HepG2 (cell line): ENCODE results near the gene SMIM10L1. TPM values are rescaled to one million over a fixed set of nuclear protein-coding genes. Genes with fewer than 3 reads are reported as not detected.

Source experiments
- ATF7-NPFF ChIP-seq: sonication (generic); formaldehyde crosslinking; IDR thresholded peaks from 2 replicates; pipeline ENCODE4 v1.8.1; 2023; ENCODE audit warnings: mild to moderate bottlenecking, low read depth, missing genetic modification reagents, moderate library complexity
- ERF ChIP-seq: IDR thresholded peaks from 2 replicates; pipeline ENCODE4 v1.6.1; 2018; ENCODE audit warnings: missing biosample characterization, missing genetic modification reagents
- HDAC1 ChIP-seq: sonication (generic); formaldehyde crosslinking; IDR thresholded peaks from 2 replicates; pipeline ENCODE4 v1.5.1; 2020; ENCODE audit warnings: mild to moderate bottlenecking, missing genetic modification reagents
- HES4 ChIP-seq: sonication (generic); formaldehyde crosslinking; IDR thresholded peaks from 2 replicates; pipeline ENCODE4 v1.9.0; 2021; ENCODE audit warnings: mild to moderate bottlenecking, missing genetic modification reagents, borderline replicate concordance
- MED1 ChIP-seq: sonication (generic); formaldehyde crosslinking; IDR thresholded peaks from 2 replicates; pipeline ENCODE4 v1.4.0; 2020; ENCODE audit warnings: missing genetic modification reagents
- NRL ChIP-seq: sonication (generic); formaldehyde crosslinking; IDR thresholded peaks from 2 replicates; pipeline ENCODE4 v1.5.0; 2020; ENCODE audit warnings: missing genetic modification reagents, mild to moderate bottlenecking, moderate library complexity, borderline replicate concordance
- POLR2G ChIP-seq: fragments of 200-400 bp; formaldehyde crosslinking; IDR thresholded peaks from 2 replicates; pipeline ENCODE4 v1.6.1; 2018; ENCODE audit warnings: mild to moderate bottlenecking, low read depth, low read length, moderate library complexity
- RFXANK ChIP-seq: IDR thresholded peaks from 2 replicates; pipeline ENCODE4 v1.6.1; 2016
- SMAD3 ChIP-seq: sonication (generic); formaldehyde crosslinking; IDR thresholded peaks from 2 replicates; pipeline ENCODE4 v1.4.0; 2020; ENCODE audit warnings: missing genetic modification reagents
- SOX13 ChIP-seq, 3 experiments: fragments of 450-650 bp in 1 of 3; sonication (generic) in 1 of 3; formaldehyde crosslinking in 1 of 3; IDR thresholded peaks in 2 of 3; conservative IDR thresholded peaks in 1 of 3; 2 replicates each; pipeline versions ENCODE4 v1.5.0 to v1.6.1; 2016 to 2020; ENCODE audit warnings: antibody characterized with exemption in 1 of 3, mild to moderate bottlenecking in 1 of 3, missing compliant biosample characterization in 1 of 3, missing genetic modification reagents in 1 of 3, moderate library complexity in 1 of 3
- SP1 ChIP-seq, 2 experiments: fragments of 450-650 bp in 1 of 2; sonication (generic) in 1 of 2; formaldehyde crosslinking in 1 of 2; IDR thresholded peaks; 2 replicates each; pipeline versions ENCODE4 v1.4.0 to v1.6.1; 2016 to 2020; ENCODE audit warnings: missing genetic modification reagents in 1 of 2
- SP5 ChIP-seq: IDR thresholded peaks from 2 replicates; pipeline ENCODE4 v1.6.1; 2016; ENCODE audit warnings: low read depth, borderline replicate concordance
- TBP ChIP-seq: sonication (generic); formaldehyde crosslinking; IDR thresholded peaks from 2 replicates; pipeline ENCODE4 v1.5.0; 2020; ENCODE audit warnings: missing genetic modification reagents
- TOE1 ChIP-seq: sonication (generic); formaldehyde crosslinking; IDR thresholded peaks from 2 replicates; pipeline ENCODE4 v1.4.0; 2020; ENCODE audit warnings: mild to moderate bottlenecking, missing genetic modification reagents
- UBTF ChIP-seq: sonication (generic); formaldehyde crosslinking; IDR thresholded peaks from 2 replicates; pipeline ENCODE4 v1.4.0; 2020; ENCODE audit warnings: mild to moderate bottlenecking, missing genetic modification reagents
- ZFX ChIP-seq: sonication (generic); formaldehyde crosslinking; IDR thresholded peaks from 2 replicates; pipeline ENCODE4 v1.4.0; 2020; ENCODE audit warnings: mild to moderate bottlenecking, low read depth, missing genetic modification reagents, moderate library complexity
- ZFYVE20 ChIP-seq: sonication (generic); formaldehyde crosslinking; IDR thresholded peaks from 2 replicates; pipeline ENCODE4 v1.8.0; 2023; ENCODE audit warnings: low read depth, mild to moderate bottlenecking, moderate library complexity, missing genetic modification reagents, borderline replicate concordance
- ZIK1 ChIP-seq: sonication (generic); formaldehyde crosslinking; IDR thresholded peaks from 2 replicates; pipeline ENCODE4 v1.5.0; 2020; ENCODE audit warnings: mild to moderate bottlenecking, low read depth, missing genetic modification reagents, borderline replicate concordance
- ZSCAN29 ChIP-seq: sonication (generic); formaldehyde crosslinking; conservative IDR thresholded peaks from 2 replicates; pipeline ENCODE4 v1.4.0; 2020; ENCODE audit warnings: mild to moderate bottlenecking, missing genetic modification reagents
- polyA plus RNA-seq, 8 experiments: library from polyadenylated mRNA; depleted of rRNA in 3 of 8; stranded (reverse) in 7 of 8; unstranded in 1 of 8; fragments of >200 nt; fragmentation: Illumina TruSeq in 4 of 8; extraction: Trizol in 4 of 8; gene quantifications; 2 replicates each; pipeline versions ENCODE4 v1.2.1 to v1.2.3, GENCODE V29; 2011 to 2016; ENCODE audit warnings: low read depth in 4 of 8, missing spikeins in 1 of 8, mixed read lengths in 1 of 8; ENCODE audit not compliant: insufficient read depth in 1 of 8
- total RNA-seq, 5 experiments: library from RNA; depleted of rRNA; stranded (reverse); fragments of >200 nt; fragmentation: Illumina TruSeq; extraction: Trizol; gene quantifications; 2 replicates each; pipeline ENCODE4 v1.2.3, GENCODE V29; 2016; ENCODE audit warnings: low read depth in 1 of 5
- TF ChIP-seq, protein P1 (sequence below): sonication (generic); formaldehyde crosslinking; conservative IDR thresholded peaks from 2 replicates; pipeline ENCODE4 v1.4.0; 2020; ENCODE audit warnings: missing genetic modification reagents
- TF ChIP-seq, protein P2 (sequence below): sonication (generic); formaldehyde crosslinking; IDR thresholded peaks from 2 replicates; pipeline ENCODE4 v1.5.0; 2020; ENCODE audit warnings: mild to moderate bottlenecking, missing genetic modification reagents
- TF ChIP-seq, protein P3 (sequence below): sonication (generic); formaldehyde crosslinking; IDR thresholded peaks from 2 replicates; pipeline ENCODE4 v1.8.0; 2023; ENCODE audit warnings: mild to moderate bottlenecking, missing genetic modification reagents

Gene SMIM10L1
- total and polyA plus RNA-seq, 2 of the 13 experiments (the other 11 are each of a cell fraction or from before 2014, with no cell fraction given): 3.7 to 11.8 TPM

- TF ChIP-seq SP5 (CRISPR knock-in tag): peak; percentile 75
- TF ChIP-seq, protein P1, sequence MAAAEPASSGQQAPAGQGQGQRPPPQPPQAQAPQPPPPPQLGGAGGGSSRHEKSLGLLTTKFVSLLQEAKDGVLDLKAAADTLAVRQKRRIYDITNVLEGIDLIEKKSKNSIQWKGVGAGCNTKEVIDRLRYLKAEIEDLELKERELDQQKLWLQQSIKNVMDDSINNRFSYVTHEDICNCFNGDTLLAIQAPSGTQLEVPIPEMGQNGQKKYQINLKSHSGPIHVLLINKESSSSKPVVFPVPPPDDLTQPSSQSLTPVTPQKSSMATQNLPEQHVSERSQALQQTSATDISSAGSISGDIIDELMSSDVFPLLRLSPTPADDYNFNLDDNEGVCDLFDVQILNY: no peak; the same call in 1 of the 2 replicates
- TF ChIP-seq MED1 (CRISPR knock-in tag): peak; percentile 26
- peak; percentile 79 for TF ChIP-seq HDAC1
- TF ChIP-seq ZFX (CRISPR knock-in tag): peak; percentile 98
- 0 out of 2 replicates have a peak, but pooled peaks have one; percentile 37 for TF ChIP-seq RFXANK
- TF ChIP-seq UBTF: peak; percentile 84
- TF ChIP-seq ZFYVE20 (CRISPR knock-in tag): 0 out of 2 replicates have a peak, but pooled peaks have one; percentile 65
- peak; percentile 25; the same call in 1 of the 2 replicates for TF ChIP-seq TOE1 (CRISPR knock-in tag)
- peak; percentile 76; the same call in 1 of the 2 replicates for TF ChIP-seq ATF7-NPFF
- peak; percentile 77; the same call in 1 of the 2 replicates for TF ChIP-seq SMAD3
- peak; percentile 97 for TF ChIP-seq POLR2G
- TF ChIP-seq ERF (CRISPR knock-in tag): peak; percentile 55
- TF ChIP-seq, protein P2, sequence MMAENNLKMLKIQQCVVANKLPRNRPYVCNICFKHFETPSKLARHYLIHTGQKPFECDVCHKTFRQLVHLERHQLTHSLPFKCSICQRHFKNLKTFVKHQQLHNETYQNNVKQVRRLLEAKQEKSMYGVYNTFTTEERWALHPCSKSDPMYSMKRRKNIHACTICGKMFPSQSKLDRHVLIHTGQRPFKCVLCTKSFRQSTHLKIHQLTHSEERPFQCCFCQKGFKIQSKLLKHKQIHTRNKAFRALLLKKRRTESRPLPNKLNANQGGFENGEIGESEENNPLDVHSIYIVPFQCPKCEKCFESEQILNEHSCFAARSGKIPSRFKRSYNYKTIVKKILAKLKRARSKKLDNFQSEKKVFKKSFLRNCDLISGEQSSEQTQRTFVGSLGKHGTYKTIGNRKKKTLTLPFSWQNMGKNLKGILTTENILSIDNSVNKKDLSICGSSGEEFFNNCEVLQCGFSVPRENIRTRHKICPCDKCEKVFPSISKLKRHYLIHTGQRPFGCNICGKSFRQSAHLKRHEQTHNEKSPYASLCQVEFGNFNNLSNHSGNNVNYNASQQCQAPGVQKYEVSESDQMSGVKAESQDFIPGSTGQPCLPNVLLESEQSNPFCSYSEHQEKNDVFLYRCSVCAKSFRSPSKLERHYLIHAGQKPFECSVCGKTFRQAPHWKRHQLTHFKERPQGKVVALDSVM (CRISPR knock-in tag): peak; percentile 57
- TF ChIP-seq ZSCAN29: no peak
- 0 out of 2 replicates have a peak, but pooled peaks have one; percentile 38 for TF ChIP-seq ZIK1 (CRISPR knock-in tag)
- TF ChIP-seq, protein P3, sequence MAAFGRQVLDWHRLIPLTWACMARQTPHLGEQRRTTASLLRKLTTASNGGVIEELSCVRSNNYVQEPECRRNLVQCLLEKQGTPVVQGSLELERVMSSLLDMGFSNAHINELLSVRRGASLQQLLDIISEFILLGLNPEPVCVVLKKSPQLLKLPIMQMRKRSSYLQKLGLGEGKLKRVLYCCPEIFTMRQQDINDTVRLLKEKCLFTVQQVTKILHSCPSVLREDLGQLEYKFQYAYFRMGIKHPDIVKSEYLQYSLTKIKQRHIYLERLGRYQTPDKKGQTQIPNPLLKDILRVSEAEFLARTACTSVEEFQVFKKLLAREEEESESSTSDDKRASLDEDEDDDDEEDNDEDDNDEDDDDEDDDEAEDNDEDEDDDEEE (CRISPR knock-in tag): peak; percentile 85
- TF ChIP-seq HES4 (CRISPR knock-in tag): peak; percentile 72; the same call in 1 of the 2 replicates
- no peak for TF ChIP-seq SP1 (IDR thresholded peaks at IDR 0.05)
- TF ChIP-seq SP1 (CRISPR knock-in tag; IDR thresholded peaks at IDR 0.05): peak; percentile 58
- peak; percentile 94 for TF ChIP-seq NRL
- TF ChIP-seq SOX13 (IDR thresholded peaks at IDR 0.05): no peak
- 0 out of 4 replicates have a peak, but pooled peaks of 1 of the 2 experiments have one; percentile 5 for TF ChIP-seq SOX13 (CRISPR knock-in tag; conservative IDR thresholded peaks at IDR 0.05 in 1 of 2, IDR thresholded peaks at IDR 0.05 in 1 of 2)
- no peak for TF ChIP-seq TBP (CRISPR knock-in tag)
Observed at GRCh38 chr12:11171145-11171968, at the start of gene SMIM10L1 (continued).
